HG02981 (cell line): ENCODE results near the gene COQ8B.
A peak's percentile ranks its signal among the peaks of the same experiment; 100 is the strongest.
"Not testable (repeated sequence)": the region's sequence is repeated elsewhere in the genome, so short reads cannot be mapped to it uniquely, and the experiment has no call there.

Source experiments
- ATAC-seq: cut with Tn5 transposase; IDR thresholded peaks from one replicate; pipeline ENCODE4 v1.9.1; 2021; ENCODE audit warnings: mild to moderate bottlenecking, moderate library complexity; ENCODE audit not compliant: unreplicated experiment

Gene COQ8B

DNA sequence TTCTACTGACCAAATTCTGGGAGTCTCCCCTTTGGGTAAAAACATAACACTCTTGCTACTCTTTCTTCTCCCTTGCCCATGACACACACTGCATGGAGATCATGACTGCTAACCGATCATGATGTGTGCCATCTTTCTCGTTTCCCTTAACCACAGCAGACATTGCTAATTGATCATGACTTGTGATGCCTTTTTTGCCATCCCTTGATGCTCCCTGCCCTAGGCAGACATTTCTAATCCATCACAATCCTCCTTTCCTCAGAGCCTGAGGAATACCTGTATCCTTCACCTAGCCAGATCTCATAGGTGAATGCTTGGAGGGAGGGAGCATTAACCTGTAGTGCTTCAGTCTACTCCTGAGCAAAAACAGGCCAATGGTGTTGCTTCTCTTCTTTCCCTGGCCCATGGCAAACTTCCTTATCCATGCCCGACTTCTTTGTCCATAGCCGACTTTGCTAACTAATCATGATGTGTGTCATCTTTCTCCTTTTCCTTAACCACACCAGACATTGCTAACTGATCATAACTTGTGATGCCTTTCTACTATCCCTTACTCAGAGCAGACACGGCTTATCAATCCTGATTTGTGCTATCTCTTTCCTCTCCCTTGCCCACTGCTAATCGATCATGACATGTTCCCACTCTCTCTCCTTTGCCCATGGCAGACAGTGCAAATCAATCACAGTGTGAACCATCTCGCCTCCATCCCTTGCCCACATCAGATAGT, 44.0 kb downstream of the COQ8B start:
- no peak for ATAC-seq

DNA sequence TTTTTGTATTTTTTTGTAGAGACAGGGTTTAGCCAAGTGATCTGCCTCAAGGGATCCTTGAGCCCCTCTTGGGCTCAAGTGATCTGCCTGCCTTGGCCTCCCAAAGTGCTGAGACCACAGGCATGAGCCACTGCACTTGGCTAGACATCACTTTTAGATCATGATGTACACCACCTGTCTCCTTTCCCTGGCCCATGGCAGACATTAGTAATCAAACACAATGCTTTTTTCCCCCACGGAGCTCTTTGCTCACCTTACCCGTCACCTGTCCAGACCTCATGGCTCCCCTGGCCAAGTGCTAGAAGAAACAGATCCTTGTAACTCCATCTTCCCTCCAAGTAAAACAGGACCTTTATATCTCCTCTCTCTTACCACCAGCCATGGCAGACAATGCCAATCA, 44.6 kb downstream of the COQ8B start:
- ATAC-seq: no peak

DNA sequence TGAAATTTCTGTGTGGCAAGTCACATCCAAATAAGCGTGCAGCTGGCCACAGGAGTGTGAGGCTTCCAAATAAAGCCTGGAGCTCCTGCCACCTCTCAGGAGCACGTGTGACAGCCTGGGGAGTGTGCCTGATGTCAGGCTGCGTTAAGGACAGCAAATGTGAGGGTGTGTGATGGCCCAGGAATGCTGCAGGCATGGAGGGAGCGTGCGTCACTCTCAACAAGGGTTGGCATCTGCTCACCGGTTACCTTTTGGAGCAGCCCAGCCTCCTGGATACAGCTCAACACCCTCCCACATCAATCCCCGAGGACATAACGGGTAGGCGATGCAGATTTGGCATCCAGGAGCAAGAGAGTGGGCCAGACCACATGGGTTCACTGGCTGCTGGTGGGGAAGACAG, 45.3 kb downstream of the COQ8B start:
- ATAC-seq: no peak

DNA sequence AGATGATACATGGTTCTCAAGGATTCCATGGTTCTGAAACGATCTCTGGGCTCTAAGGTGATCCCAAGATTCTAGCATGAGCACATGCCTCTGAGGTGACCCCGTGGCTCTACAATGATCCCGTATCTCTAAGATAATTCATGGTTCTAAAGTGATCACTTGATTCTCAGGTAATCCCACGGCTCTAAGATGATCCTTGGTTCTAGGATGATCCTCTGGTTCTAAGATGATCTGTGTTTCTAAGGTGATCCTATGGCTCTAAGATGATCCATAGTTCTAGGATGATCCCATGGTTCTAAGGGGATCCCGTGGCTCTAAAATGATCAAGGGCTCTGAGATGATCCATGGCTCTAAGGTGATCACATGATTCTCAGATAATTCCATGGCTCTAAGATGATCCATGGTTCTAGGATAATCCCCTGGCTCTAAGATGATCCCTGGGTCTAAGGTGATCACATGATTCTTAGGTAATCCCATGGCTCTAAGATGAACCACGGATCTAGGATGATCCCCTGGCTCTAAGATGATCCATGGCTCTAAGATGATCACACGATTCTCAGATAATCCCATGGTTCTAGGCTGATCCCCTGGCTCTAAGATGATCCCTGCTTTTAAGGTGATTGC, 47.6 kb downstream of the COQ8B start:
- no peak for ATAC-seq

DNA sequence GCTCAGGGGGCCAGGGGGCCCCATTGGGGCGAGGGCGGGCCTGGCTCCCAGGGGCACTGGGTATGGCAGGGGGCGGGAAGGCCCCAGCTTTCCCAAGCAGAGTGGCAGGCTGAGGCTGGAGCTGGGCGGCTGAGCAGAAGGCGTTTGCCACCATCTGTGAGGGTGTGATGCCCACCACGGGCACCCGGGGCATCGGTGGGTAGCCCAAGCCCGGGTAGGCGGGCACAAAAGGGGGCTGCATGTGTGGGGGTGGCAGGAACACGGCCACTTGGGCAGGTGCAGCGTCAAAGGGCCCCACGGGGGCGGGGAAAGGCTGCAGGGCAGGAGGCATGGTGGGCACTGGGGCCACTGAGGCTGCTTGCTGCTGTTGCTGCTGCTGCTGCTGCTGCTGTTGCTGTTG, 49.1 kb downstream of the COQ8B start:
- ATAC-seq: no peak

DNA sequence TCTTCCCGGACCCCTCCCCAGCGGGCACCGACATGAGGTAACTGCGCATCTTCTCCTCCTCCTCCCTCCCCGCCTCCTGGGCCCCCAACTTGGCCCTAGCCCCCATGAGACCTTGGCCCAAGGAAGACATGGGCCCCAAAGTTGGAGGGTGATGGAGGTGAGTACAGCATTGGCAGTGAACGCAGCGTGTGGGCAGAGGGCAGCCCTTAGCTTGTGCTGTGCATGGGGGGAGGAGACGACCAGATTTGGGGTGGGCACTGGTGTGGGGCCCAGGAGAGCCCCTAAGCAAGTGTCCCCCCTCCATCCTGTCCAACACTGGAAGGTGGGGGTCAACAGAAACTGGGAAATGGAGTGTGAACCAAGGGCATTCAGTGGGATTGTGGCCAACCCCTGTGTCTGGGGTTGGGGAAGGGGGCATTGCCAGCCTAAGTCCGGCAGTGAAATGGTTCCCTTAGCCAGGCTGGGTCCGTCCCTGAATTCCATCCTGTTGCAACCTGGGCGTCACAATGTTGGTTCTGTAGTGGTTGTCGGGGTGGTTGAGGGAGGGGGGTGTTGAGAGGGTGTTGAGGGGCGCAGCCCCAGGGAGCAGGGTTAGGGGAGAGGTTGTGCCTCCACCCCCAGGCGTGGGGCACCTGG, 49.8 kb downstream of the COQ8B start:
- no peak for ATAC-seq

DNA sequence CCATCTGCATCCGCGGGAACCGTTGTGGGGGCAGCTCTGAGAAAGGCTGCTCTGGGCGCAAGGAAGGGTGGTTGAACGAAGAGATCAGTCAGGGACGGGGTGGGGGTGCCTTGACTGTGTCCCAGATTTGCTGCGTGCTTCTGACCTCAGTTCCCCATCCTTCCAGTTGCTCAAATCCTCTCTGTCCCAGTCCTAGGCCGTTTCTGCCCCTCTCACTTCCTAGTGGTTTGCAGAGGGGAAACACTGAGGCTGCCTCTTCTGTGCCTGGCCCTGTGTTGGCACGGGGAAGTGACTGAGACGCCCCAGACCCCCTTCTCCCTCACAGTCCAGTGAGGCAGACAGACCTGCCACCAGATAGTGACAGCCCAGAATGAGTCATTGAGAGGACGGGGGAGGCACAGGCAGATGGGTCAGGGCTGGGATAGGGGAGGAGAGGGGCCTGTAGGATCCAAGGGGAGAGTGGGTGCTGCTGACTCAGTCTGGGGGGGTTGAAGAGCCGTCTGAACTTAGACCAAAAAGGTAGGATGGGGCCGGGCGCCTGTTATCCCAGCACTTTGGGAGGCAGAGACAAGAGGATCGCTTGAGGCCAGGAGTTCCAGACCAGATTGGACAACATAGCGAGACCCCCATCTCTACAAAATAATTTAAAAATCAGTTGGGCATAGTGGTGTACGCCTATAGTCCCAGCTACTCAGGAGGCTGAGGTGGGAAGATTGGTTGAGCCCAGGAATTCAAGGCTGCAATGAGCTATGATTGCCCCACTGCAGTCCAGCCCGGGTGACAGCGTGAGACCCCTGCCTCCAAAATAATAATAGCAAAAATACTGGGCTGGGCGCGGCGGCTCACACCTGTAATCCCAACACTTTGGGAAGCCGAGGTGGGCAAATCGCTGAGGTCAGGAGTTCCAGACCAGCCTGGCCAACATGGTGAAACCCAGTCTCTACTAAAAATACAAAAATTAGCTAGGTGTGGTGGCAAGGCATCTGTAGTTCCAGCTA, 52.7 kb downstream of the COQ8B start:
- ATAC-seq: no peak

DNA sequence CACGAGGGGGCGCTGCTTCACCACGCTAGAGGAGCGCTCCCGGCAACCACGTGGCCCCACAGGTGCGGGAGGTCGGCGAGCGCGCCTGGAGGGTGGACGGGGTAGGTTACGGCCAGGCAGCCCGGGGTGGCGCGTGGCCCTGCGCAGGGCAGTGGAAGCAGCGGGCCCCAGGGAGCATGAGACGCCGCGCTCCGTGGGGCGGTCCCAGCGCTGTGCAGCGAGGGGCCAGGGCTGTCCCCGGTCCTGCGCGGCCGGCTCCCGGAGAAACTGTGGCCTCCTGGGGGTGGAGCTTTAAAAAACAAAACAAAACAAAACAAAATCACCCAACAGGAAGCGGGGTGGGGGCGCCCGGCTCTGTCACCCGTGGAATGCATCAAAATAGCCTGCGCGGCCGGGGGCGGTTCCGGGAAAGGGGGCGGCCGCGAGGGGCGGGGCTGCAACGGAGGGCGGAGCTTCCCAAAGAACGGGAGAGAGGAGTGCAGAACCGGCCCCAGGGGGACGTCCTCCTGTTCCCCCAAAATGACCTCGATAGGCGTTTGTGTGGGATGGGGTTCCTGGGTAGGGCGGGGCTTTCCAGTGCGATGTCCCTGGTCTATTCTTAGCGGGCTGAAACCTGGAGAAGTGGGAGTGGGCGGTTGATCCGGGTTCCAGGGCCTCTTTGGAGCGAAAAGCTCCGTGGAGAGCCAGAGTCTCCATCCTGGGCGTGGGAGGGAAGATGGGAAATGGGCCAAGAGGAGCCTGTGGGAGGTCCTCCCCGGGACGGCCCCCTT, 53.6 kb downstream of the COQ8B start:
- ATAC-seq: peak; percentile 79

DNA sequence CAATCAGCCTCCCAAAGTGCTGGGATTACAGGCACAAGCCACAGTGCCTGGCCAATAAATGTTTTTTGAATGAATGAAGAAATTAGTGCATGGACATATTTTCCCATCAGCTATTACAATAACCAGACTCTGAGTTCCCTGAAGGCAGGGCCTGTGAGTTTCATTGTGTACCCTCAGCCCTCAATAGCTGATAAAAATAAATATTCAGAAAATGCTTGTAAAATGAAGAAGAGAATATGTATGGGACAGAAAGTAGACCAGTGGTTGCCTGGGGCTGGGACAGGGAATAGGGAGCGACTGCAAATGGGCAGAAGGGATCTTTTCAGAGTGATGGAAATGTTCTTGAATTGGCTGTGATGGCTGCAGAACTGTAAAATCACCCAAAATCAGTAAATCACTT, 55.1 kb downstream of the COQ8B start:
- no peak for ATAC-seq

DNA sequence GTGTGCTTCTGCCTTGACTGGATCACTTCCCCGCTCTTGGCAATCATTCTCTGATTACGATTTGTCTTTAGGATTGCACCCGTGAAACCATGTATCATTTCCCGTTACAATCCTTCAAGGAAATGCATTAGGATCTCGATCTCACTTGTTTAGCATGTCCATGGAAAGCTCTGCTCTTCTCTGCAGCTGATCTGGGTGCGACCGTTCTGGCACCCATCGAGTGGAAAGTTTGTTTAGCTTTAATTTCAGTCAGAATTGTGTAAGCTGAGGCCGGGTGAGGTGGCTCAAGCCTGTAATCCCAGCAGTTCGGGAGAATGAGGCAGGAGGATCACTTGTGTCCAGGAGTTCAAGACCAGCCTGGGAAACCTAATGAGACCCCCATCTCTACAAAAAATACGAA, 57.1 kb downstream of the COQ8B start:
- no peak for ATAC-seq

DNA sequence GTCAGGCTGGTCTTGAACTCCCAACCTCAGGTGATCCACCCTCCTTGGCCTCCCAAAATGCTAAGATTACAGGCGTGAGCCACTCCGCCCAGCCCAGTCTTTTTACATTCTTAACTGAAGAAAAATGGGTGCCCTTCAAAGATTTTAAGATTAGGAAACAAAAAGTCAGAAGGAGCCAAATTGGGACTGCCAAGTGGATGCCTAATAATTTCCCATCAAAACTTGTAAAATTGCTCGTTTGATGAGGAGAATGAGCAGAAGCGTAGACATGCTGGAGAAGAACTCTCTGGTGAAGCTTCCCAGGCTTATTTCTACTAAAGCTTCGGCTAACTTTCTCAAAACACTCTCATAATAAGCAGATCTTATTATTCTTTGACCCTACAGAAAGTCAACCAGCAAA, 57.6 kb downstream of the COQ8B start:
- ATAC-seq: no peak

DNA sequence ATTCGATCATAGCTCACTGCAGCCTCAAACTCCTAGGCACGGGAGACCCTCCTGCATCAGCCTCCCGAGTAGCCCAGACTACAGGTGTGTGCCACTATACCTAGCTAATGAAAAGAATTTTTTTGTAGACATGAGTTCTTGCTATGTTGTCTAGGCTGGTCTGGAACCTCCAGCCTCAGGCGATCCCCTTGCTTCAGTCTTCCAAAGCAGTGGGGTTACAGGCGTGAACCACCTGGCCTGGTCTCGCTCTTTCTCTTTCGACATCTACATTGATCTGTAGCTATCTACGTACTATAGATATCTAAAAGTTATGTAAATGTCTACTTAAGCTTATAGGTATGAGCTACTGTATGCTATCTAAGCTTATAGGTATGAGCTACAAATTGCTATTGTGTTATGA, 58.7 kb downstream of the COQ8B start:
- no peak for ATAC-seq

DNA sequence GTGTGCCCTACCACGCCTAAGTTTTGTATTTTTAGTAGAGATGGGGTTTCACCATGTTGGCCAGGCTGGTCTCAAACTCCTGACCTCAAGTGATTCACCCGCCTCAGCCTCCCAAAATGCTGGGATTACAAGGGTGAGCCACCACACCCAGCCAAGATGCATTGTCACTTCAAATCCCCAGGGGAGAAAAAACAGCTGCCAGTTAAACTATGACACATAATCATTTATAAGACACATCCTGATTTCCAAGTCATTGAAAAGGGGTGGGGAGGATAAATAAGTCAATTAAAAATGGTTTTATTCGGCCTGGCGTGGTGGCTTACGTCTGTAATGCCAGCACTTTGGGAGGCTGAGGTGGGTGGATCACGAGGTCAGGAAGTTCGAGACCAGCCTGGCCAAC, 61.0 kb downstream of the COQ8B start:
- not testable (repeated sequence) for ATAC-seq

DNA sequence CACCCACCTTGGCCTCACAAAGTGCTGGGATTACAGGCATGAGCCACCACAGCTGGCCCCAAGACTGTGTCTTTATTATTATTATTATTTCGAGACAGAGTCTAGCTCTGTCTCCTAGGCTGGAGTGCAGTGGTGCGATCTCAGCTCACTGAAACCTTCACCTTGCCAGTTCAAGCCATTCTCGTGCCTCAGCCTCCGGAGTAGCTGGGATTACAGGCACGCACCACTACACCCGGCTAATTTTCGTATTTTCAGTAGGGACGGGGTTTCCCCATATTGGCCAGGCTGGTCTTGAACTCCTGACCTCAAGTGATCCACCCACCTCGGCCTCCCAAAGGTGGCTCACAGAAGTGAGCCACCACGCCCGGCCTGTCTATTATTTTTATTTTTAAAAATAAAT, 64.4 kb downstream of the COQ8B start:
- ATAC-seq: not testable (repeated sequence)

DNA sequence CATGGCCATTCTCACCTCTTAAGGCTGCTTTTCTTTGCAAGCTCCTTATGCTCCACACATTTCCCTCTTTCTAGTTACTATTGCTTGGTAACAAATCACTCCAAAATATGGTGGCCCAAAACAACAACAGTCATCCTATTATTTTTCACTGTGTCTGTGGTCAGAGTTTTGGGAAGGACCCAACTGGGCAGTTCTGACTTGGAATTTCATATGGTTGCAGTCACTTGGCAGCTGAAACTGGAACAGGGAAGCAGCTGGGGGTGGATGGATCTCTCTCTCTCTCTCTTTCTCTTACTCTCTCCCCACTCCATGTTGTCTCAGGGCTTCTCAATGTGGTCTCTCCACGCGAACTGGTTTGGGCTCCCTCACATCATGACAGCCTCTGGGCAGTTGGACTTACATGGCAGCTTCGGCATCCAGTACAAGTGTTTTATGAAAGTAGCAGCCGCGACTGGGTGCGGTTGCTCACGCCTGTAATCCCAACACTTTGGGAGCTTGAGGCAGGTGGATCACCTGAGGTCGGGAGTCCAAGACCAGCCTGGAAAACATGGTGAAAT, 65.9 kb downstream of the COQ8B start:
- no peak for ATAC-seq

DNA sequence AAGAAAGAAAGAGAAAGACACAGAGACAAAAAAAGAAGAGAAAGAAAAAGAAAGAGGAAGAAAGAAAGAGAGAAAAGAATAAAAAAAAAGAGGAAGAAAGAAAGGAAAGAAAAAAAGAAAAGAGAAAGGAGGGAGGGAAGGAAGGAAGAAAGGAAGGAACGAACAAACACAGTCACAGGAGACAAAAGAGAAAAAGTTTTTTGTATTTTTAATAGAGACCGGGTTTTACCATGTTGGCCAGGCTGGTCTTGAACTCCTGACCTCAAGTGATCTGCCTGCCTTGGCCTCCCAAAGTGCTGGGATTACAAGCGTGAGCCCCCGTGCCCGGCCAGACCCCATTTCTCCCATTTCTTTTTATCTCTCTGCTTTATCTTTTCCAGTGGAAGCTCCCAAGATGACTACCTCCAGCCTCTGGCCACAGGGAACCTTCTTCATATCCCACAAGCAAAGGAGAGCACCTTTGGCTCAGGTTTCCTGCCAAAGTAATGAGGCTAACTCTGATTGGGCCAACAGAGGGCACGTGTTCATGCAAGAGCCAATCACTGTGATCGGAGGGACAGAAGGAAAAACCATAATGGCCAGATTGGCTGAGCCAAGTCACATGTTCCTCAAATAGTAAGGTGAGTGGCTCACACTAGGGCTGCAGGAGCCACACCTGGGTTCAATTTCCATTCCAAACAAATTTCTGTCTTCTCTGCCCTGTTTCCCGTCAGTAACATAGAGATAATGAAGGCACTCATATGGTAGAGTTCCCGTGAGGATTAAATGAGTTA, 66.6 kb downstream of the COQ8B start:
- ATAC-seq: not testable (repeated sequence)

DNA sequence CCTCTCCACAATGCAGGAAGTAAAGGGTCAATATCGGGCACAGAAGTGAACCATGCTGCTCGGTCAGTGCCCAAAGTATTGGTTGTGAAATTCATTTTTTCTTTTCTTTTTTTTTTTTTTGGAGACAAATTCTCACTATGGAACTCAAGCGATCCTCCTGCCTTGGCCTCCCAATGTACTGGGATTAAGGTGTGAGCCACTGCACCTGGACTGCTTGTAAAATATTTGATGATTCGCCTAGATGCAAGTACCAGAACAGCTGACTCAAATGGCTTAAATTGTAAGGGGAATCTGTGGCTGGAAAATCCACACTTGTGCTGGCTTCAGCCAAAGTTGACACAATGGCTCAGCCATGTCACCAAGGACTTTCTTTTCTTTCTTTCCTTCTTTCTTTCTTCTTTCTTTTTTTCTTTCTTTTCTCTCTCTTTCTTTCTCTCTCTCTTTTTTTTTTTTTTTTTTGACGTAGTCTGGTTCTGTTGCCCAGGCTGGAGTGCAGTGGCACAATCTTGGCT, 69.9 kb downstream of the COQ8B start:
- no peak for ATAC-seq

DNA sequence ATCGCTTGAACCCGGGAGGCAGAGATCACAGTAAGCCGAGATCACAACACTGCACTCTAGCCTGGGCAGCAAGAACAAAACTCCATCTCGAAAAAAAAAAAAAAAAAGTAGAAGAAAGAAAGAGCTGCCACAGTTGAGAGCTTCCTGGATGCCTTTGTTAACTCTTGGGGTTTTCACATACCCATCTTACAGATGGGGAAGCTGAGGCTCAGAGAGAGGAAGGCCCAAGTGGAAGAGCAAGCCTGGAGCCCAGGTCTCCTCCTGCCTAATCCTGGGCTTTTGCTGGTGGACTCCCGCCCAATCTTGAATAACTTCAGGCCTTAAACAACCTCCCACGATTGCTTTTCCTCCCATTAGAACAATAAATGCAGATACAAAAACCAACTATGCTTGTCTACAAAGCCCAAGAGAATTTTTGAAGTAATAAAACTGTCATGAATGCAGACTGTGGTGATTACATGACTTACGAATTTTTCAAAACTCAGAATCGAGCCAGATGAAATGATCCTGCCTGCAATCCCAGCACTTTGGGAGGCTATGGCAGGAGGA, 73.9 kb downstream of the COQ8B start:
- no peak for ATAC-seq
